GM12874 (cell line): ENCODE results near the gene MTARC1.

Experiments
- CTCF ChIP-seq: IDR thresholded peaks from 2 replicates; pipeline ENCODE4 v1.5.1; 2011; ENCODE audit warnings: low read depth, mild to moderate bottlenecking, control low read depth, low read length, moderate library complexity; ENCODE audit not compliant: insufficient read depth

Gene MTARC1

GRCh38 chr1:220825819-220826551 lies 39.3 kb downstream of the MTARC1 start:
- TF ChIP-seq CTCF = no peak

GRCh38 chr1:220826729-220827128 lies 40.0 kb downstream of the MTARC1 start:
- TF ChIP-seq CTCF = no peak

- no peak for TF ChIP-seq CTCF
Observed at GRCh38 chr1:220827445-220828178, 40.9 kb downstream of the MTARC1 start.

GRCh38 chr1:220828179-220828490 lies 41.4 kb downstream of the MTARC1 start:
- TF ChIP-seq CTCF = no peak

GRCh38 chr1:220828950-220829586 lies 42.4 kb downstream of the MTARC1 start:
- TF ChIP-seq CTCF = no peak

GRCh38 chr1:220833436-220833835 lies 46.7 kb downstream of the MTARC1 start:
- TF ChIP-seq CTCF = no peak

GRCh38 chr1:220834155-220834870 lies 47.6 kb downstream of the MTARC1 start:
- no peak for TF ChIP-seq CTCF
